NCI-H1092 treated with DMSO at 0.1 percent for 48 hours (cell line): ENCODE results near the gene INSYN2A.

ENCODE experiments used
- DNase-seq: peaks from one replicate; lab custom pipeline; 2025; lab: John Stamatoyannopoulos, UW

The INSYN2A gene

DNA sequence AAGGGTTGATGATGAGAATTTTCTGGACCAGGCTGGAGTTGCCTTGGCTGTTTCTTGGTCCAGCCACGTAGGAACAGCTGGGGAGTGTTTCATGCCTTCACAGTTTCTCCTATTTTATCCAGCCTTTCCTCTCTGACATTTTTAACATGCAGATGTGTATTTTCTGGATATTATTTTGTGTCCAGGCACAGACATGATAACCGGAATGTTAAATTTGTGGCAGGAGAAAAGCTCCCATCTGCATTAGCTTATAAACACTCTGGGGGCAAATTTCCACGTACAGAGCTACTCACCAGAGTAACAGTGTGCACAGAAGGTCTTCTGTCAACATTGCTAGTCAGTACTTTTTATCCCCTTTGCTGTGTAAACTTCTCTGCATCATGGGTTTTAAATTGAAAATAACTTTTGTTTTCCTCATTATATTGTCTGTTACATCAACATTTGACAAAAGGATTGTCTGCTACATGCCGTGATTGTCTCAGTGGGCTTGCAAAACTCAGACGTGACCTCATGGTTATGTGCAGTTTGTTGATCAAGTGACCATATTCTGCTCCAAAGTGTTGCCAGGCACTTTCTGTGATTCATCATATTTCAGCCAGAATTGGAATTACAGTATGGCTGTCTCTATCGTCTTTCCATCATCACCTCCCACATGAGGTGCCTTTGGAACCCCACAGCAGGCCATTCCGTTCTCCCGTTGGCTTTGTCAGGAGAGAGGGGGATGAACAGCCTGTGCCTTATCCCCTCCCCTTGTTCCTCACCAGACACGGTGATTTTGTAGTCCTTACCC, 41.4 kb downstream of the INSYN2A start:
- no peak for DNase-seq

DNA sequence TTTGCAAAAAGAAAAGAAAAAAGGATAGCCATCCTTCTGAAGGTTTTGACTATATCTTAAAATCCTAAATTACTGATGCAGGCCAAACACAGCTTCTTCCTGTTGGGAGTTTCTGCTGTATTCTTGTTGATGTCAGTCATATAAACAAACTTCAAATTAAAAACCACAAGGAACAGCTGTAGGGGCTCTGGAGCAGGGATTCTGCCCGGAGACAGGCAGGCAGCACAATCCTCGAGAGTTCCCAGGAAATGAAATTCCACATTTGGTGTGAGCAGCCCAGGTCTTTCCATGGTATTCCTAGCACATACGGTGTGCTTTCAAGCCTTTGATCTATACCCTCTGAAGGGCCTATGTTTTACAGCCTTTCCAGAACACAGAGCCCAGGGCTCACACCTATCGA, 43.2 kb downstream of the INSYN2A start:
- no peak for DNase-seq

DNA sequence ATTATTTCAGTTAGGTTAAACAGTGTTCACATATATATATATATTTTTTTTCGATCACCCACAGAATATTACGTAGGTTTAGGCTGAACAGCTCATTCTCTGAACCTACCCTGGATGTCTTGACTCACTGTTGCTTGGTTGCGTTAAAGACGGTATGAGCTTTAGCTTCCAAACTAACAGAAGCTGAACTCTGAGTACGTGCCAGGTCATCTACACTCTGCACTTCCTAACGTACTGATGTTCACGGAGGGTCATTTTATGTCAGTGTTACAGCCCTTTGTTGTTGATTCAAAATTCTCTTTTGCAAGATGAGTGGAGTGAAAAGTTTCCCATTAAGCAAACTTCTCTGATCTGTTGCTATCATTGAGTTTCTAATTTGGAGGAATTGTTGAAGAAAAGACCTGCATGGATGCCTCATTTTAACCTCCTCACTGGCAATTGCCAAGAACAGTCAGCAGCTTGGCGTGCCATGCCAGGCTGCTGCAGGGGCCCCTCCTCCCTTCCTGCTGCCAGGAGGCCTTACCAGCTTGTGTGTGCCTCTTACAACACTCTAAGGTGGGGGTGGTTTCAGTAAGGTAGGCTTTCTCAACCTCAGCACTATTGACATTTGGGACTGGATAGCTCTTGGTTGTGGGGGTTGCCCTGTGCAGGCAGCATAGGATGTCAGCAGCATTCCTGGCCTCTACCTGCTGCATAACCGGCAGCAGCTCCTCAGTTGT, 44.3 kb downstream of the INSYN2A start:
- no peak for DNase-seq

DNA sequence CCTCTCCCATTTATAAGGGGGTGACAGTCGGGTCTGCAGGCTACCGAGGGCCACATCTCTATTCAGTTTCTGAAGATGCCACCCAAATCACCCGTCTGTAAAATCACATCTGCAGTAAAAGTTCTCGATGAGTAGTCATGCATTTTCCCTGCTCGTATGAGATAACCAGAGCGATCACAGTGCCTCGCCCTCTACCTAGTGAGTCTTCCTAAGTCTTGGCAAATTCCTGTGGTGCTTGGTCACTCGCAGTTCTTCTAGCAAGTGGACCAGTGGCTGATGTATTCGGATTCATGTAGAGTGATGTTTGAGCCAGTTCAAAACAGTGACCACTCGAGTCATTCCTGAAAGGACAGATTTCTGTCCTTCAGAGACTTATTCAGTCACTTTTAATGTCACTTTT, 44.9 kb downstream of the INSYN2A start:
- no peak for DNase-seq

DNA sequence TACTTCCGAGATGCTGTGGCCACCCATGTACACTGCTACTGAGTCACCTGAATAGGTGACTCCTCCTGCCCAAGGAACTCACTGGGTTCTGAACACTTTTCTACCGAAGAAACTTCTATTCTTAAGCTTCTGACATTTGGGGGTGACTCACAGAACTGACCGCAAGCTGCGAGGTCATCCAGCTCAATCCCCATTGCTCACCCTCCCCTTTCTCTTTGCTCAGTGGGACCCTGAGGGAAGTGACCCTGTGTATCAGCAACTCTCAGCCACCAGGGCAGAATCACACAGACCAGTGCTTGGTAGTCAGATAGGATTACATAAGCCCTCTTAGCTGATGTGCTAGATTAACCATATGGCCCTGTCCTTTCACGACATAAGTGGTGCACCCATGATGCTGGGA, 46.3 kb downstream of the INSYN2A start:
- DNase-seq: no peak

DNA sequence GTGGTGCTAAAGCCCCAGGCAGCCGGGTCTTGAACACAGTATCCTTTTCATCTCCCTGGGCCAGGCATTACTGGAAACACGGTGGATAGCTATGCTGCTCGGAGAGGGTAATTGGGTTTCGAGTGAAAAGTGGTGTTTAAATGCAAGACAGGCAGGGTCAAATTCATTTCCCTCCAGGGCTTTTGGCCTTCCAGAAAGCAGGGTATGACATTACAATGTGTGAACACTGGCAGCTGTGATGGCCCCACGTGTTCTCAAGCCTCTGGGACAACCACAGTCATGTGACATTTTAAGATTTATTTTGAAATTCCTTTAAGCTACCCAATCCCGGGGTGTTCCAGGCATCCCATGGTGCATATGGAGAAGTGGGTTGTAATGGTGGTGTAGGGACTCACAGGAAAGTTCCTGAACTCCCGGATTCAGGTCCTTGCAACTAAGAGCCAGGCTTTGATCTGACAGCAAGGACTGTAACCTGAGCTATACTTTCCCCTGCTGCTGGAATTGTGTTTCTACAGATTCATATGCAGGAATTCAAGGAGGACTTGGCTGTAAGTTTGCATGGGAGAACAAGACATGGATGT, 46.8 kb downstream of the INSYN2A start:
- DNase-seq: no peak

DNA sequence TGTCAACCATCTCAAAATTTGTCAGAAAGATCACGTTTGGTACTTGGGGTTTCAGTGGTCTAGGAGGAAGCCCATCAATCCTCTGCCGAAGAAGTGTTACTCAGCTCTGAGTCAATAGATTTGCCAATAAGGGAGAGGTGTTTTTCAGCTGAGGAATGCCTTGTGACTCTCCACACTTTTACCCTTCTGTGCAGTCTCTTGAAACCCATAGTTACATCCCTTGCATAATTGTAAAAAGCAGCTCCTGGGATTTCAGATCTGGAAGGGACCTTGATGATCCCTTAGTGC, 47.5 kb downstream of the INSYN2A start:
- DNase-seq: no peak

DNA sequence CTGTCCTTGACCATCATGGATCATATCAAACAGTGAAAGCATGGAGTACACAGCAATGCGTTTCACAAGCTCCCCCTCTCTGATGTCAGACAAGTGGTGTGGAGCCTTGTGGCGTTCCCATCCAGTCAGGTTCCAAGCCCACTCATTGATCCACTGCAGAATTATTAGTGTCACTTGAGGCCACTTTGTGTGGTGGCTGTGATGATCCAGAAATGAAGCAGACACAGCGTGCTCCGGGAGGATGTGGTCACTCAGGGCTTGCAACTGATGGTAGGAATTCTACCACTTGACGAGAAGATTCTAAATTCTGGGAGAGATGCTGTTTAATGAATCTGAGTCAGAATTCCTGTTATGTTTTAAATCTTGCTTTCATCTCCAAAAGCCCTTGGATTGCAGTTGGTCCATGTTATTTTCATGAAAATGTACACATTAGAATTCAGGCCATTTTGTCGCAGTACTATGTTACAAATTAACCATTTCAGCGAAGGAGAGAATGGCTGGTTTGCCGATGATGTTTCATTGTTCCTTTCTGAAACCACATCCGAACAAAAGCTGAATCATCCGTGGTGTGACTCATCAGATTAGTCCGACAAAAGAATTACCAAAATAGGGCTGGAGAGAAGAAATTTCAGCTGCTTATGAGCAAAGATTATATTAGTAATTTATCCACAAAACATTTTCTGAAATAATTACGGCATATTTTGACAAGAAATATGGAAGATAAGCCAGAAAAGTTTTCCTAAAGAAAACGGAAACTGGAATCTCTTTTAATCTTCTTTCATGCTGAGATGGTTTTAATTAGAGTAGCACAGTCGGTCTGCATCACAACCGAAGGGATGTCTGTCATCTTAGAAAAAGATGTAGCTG, 48.1 kb downstream of the INSYN2A start:
- no peak for DNase-seq

DNA sequence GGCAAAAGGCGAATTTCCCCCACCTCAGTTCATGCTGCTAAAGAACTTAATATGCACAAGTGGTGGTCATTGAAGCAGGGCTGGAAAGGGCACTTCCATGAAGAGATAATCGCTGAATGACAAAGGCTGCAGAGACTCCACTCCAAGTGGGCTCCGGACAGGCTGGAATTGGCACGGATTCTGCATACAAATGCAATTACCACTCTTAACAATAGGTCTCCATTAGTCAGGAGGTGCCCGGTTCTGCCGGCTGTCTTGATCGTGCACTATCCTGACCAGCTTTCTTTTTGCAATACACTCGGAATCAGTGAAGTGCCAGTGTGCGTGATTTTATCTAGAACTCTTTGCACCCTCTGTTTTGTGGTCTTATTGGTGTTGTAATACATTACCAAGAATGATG, 49.7 kb downstream of the INSYN2A start:
- no peak for DNase-seq
